SK-N-SH (cell line): Measurements from ENCODE around the gene FDX2. TPM values are rescaled to one million over a fixed set of nuclear protein-coding genes. Genes with fewer than 3 reads are reported as not detected.

ENCODE experiments used
- CTCF ChIA-PET: fragments of 300-600, 350-600 bp; formaldehyde crosslinking; extraction: SDS; loops from one replicate; lab custom pipeline; 2021; lab: Yijun Ruan, JAX
- POLR2A ChIA-PET: fragments of 350-600 bp; sonication (Branson Sonifier 250); formaldehyde crosslinking; extraction: SDS; loops from one replicate; lab custom pipeline; 2020; ENCODE audit warnings: antibody characterized with exemption, inconsistent platforms; lab: Yijun Ruan, JAX
- DNase-seq: peaks from one replicate; pipeline ENCODE4 v3.0.0; 2012
- H2AFZ ChIP-seq: fragments of 200-600 bp; sonication (generic); 2 replicates; pipeline ENCODE4 v1.8.1; 2016; ENCODE audit warnings: antibody characterized with exemption, mild to moderate bottlenecking, low read depth
- H3F3A ChIP-seq: fragments of 200-600 bp; sonication (generic); replicated peaks from 2 replicates; pipeline ENCODE3; 2016; ENCODE audit warnings: antibody characterized with exemption, mild to moderate bottlenecking; ENCODE audit not compliant: insufficient read depth
- H3K27ac ChIP-seq, 2 experiments: fragments of 200-500 bp in 1 of 2; fragments of 200-600 bp in 1 of 2; sonication (Bioruptor generic) in 1 of 2; sonication (generic), shearing (Covaris generic) in 1 of 2; 2 replicates each; pipeline versions ENCODE4 v1.5.1 to v1.6.1; 2014 to 2016; ENCODE audit warnings: low read depth in 2 of 2, inconsistent platforms in 1 of 2, low read length in 1 of 2, mild to moderate bottlenecking in 1 of 2, mixed read lengths in 1 of 2
- H3K27me3 ChIP-seq: fragments of 200-600 bp; sonication (generic), shearing (Covaris generic); 2 replicates; pipeline ENCODE4 v1.6.1; 2016; ENCODE audit warnings: mixed run types; ENCODE audit not compliant: insufficient read depth
- H3K36me3 ChIP-seq, 2 experiments: fragments of 200-500 bp in 1 of 2; fragments of 200-600 bp in 1 of 2; sonication (Bioruptor generic) in 1 of 2; sonication (generic) in 1 of 2; replicated peaks in 1 of 2; 2 replicates each; pipeline versions ENCODE3 to v1.5.1; 2014 to 2016; ENCODE audit warnings: low read length in 1 of 2, mild to moderate bottlenecking in 1 of 2; ENCODE audit not compliant: insufficient read depth in 2 of 2, control insufficient read depth in 1 of 2
- H3K4me1 ChIP-seq, 2 experiments: fragments of 200-500 bp in 1 of 2; fragments of 200-600 bp in 1 of 2; sonication (Bioruptor generic) in 1 of 2; sonication (generic), shearing (Covaris generic) in 1 of 2; 2 replicates each; pipeline versions ENCODE4 v1.5.1 to v1.6.1; 2014 to 2016; ENCODE audit warnings: low read depth in 1 of 2, low read length in 1 of 2, mixed run types in 1 of 2; ENCODE audit not compliant: insufficient read depth in 2 of 2, control insufficient read depth in 1 of 2
- H3K4me2 ChIP-seq: fragments of 200-600 bp; sonication (generic), shearing (Covaris generic); 2 replicates; pipeline ENCODE4 v1.6.1; 2017; ENCODE audit warnings: mixed run types
- H3K4me3 ChIP-seq, 2 experiments: fragments of 200-500 bp in 1 of 2; fragments of 200-600 bp in 1 of 2; sonication (Bioruptor generic) in 1 of 2; sonication (generic), shearing (Covaris generic) in 1 of 2; 2 replicates each; pipeline versions ENCODE4 v1.5.1 to v1.8.1; 2014 to 2016; ENCODE audit warnings: low read depth in 2 of 2, inconsistent platforms in 1 of 2, low read length in 1 of 2, mild to moderate bottlenecking in 1 of 2, mixed read lengths in 1 of 2, moderate library complexity in 1 of 2
- H3K79me2 ChIP-seq: fragments of 200-600 bp; sonication (generic); 2 replicates; pipeline ENCODE4 v1.8.1; 2017; ENCODE audit warnings: mild to moderate bottlenecking; ENCODE audit not compliant: insufficient read depth
- H3K9ac ChIP-seq: fragments of 200-600 bp; sonication (generic); 2 replicates; pipeline ENCODE4 v1.6.1; 2017; ENCODE audit warnings: mixed run types
- H3K9me2 ChIP-seq: fragments of 200-600 bp; sonication (generic); 2 replicates; pipeline ENCODE4 v1.6.1; 2017; ENCODE audit warnings: mixed run types
- H3K9me3 ChIP-seq: fragments of 200-600 bp; sonication (generic); 2 replicates; pipeline ENCODE4 v1.6.1; 2017; ENCODE audit warnings: mixed run types, mild to moderate bottlenecking, moderate library complexity
- H4K20me1 ChIP-seq: fragments of 200-600 bp; sonication (generic); 2 replicates; pipeline ENCODE4 v1.6.1; 2017; ENCODE audit warnings: mild to moderate bottlenecking, mixed run types; ENCODE audit not compliant: insufficient read depth
- CHD2 ChIP-seq: fragments of 150-350 bp; IDR thresholded peaks from 2 replicates; pipeline ENCODE4 v1.6.1; 2018; ENCODE audit warnings: low read length; ENCODE audit not compliant: partially characterized antibody
- ELF1 ChIP-seq: IDR thresholded peaks from 2 replicates; pipeline ENCODE4 v1.4.0; 2012
- EP300 ChIP-seq, 2 experiments: IDR thresholded peaks; 2 replicates each; pipeline versions ENCODE4 v1.4.0 to v1.6.1; 2012; ENCODE audit warnings: borderline replicate concordance in 1 of 2, low read depth in 1 of 2, low read length in 1 of 2
- EZH2phosphoT487 ChIP-seq: fragments of 200-600 bp; sonication (generic); IDR thresholded peaks from 2 replicates; pipeline ENCODE4 v1.6.1; 2017; ENCODE audit warnings: low read depth, mixed run types, mild to moderate bottlenecking, antibody characterized with exemption, moderate library complexity, borderline replicate concordance
- FOXJ3 ChIP-seq: sonication (generic); formaldehyde crosslinking; IDR thresholded peaks from 2 replicates; pipeline ENCODE4 v1.5.1; 2020; ENCODE audit warnings: mild to moderate bottlenecking, missing genetic modification reagents
- GABPA ChIP-seq: IDR thresholded peaks from 2 replicates; pipeline ENCODE4 v1.4.0; 2012; ENCODE audit warnings: low read depth, mild to moderate bottlenecking
- GATA2 ChIP-seq: sonication (generic); formaldehyde crosslinking; IDR thresholded peaks from 2 replicates; pipeline ENCODE4 v1.5.0; 2020; ENCODE audit warnings: mild to moderate bottlenecking, missing genetic modification reagents
- JUND ChIP-seq: IDR thresholded peaks from 2 replicates; pipeline ENCODE4 v1.4.0; 2012
- MEF2A ChIP-seq: IDR thresholded peaks from 2 replicates; pipeline ENCODE4 v1.4.0; 2012; ENCODE audit warnings: low read depth, borderline replicate concordance
- MXI1 ChIP-seq: IDR thresholded peaks from 2 replicates; pipeline ENCODE4 v1.6.1; 2012; ENCODE audit warnings: mild to moderate bottlenecking, low read depth, low read length, improper control_type of control experiment
- NRF1 ChIP-seq: IDR thresholded peaks from 2 replicates; pipeline ENCODE4 v1.6.1; 2012; ENCODE audit warnings: low read depth, mild to moderate bottlenecking, low read length
- POLR2AphosphoS5 ChIP-seq: IDR thresholded peaks from 2 replicates; pipeline ENCODE4 v1.6.1; 2012; ENCODE audit warnings: low read depth, low read length
- RFX5 ChIP-seq: IDR thresholded peaks from 2 replicates; pipeline ENCODE4 v1.6.1; 2012; ENCODE audit warnings: mild to moderate bottlenecking, improper control_type of control experiment, low read length
- SIN3A ChIP-seq: IDR thresholded peaks from 2 replicates; pipeline ENCODE4 v1.6.1; 2012; ENCODE audit warnings: low read depth, mild to moderate bottlenecking, low read length, moderate library complexity, borderline replicate concordance
- TAF1 ChIP-seq: IDR thresholded peaks from 2 replicates; pipeline ENCODE4 v1.6.1; 2012; ENCODE audit warnings: low read depth, mild to moderate bottlenecking, low read length, moderate library complexity, borderline replicate concordance
- TCF12 ChIP-seq: IDR thresholded peaks from 2 replicates; pipeline ENCODE4 v1.4.0; 2012
- TEAD4 ChIP-seq: IDR thresholded peaks from 2 replicates; pipeline ENCODE4 v1.4.0; 2012; ENCODE audit warnings: mild to moderate bottlenecking, borderline replicate concordance; ENCODE audit not compliant: insufficient read depth
- YY1 ChIP-seq: IDR thresholded peaks from 2 replicates; pipeline ENCODE4 v1.4.0; 2012; ENCODE audit warnings: low read depth, mild to moderate bottlenecking
- WGBS: methylation state at CpG from one replicate; pipeline ENCODE4 v1.1.6; 2017; ENCODE audit warnings: low lambda C conversion rate; 5-methylcytosine and 5-hydroxymethylcytosine counted together
- polyA plus RNA-seq, 3 experiments: library from polyadenylated mRNA; depleted of rRNA; stranded (reverse); fragments of >200 nt; gene quantifications; 2 replicates each; pipeline ENCODE4 v1.2.3, GENCODE V29; 2012
- TF ChIP-seq, protein P1 (sequence below): IDR thresholded peaks from 2 replicates; pipeline ENCODE4; 2012
- TF ChIP-seq, protein P2 (sequence below): fragments of 150-350 bp; IDR thresholded peaks from 2 replicates; pipeline ENCODE4 v1.6.1; 2017; ENCODE audit warnings: antibody characterized with exemption, low read length, low read depth, borderline replicate concordance
- TF ChIP-seq, protein P3 (sequence below): IDR thresholded peaks from 2 replicates; pipeline ENCODE4 v1.4.0; 2012; ENCODE audit warnings: low read depth, borderline replicate concordance

The FDX2 gene
- polyA plus RNA-seq, 1 of the 3 experiments (the other 2 are of a cell fraction): 45.8 TPM

DNA sequence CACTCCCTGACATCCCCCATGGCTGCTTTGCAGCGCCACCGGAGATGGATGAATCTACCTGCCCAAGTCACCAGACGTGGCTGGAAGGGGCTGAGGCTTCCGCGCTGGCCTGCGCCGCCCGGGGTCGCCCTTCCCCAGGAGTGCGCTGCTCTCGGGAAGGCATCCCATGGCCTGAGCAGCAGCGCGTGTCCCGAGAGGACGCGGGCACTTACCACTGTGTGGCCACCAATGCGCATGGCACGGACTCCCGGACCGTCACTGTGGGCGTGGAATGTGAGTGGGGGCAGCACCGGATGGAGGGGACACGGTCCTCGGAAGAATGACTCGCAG lies 21.5 kb downstream of the FDX2 start:
- Histone ChIP-seq H4K20me1 (no peaks in the 10 kb centered on the region), H3K9ac (no peak overlapping the region), H3K4me1 (peaks cover 0 to 32% of the 10 kb centered on the region in 2 experiments; a peak in 1 of 4 replicates), H3K36me3 (no peaks in the 10 kb centered on the region), H3K27ac (no peak overlapping the region), H3K4me3 (no peak overlapping the region), H3K79me2 (no peaks in the 10 kb centered on the region), H3K9me2 (no peaks in the 10 kb centered on the region), H3K4me2 (no peak overlapping the region), H2AFZ (no peak overlapping the region), H3K9me3 (no peaks in the 10 kb centered on the region), H3K27me3 (no peaks in the 10 kb centered on the region), H3F3A (no peaks in the 10 kb centered on the region)
- WGBS: 47% methylated on average over 8 of the region's 25 CpGs
- CTCF ChIA-PET: interaction anchor here (0.8 to 0.9 kb wide), 2 partner anchors 16 to 122 kb away, joined by 3 to 4 read pairs; partner anchors contain the start of gene ZGLP1
- no peak for TF ChIP-seq GABPA
- no peak for TF ChIP-seq MEF2A
- TF ChIP-seq POLR2AphosphoS5: no peak
- TF ChIP-seq SIN3A: no peak
- no peak for TF ChIP-seq EP300 (IDR thresholded peaks at IDR 0.05; ENCODE audit: borderline replicate concordance in 1 of 2, low read depth in 1 of 2, low read length in 1 of 2)
- no peak for TF ChIP-seq MXI1
- no peak for TF ChIP-seq EZH2phosphoT487
- DNase-seq: no peak
- POLR2A ChIA-PET: no interaction called here

DNA sequence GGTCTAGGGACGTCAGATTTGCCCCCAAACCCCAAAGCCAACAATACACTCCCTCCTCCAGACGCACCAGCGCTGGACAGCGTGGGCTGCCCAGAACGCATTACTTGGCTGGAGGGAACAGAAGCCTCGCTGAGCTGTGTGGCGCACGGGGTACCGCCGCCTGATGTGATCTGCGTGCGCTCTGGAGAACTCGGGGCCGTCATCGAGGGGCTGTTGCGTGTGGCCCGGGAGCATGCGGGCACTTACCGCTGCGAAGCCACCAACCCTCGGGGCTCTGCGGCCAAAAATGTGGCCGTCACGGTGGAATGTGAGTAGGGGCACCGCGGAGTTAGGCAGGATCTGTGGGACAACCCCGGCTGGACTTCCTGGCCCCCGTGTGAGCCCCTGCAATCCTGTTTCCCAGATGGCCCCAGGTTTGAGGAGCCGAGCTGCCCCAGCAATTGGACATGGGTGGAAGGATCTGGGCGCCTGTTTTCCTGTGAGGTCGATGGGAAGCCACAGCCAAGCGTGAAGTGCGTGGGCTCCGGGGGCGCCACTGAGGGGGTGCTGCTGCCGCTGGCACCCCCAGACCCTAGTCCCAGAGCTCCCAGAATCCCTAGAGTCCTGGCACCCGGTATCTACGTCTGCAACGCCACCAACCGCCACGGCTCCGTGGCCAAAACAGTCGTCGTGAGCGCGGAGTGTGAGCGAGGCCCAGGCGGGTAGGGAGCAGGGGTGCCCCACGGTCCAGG lies 22.0 kb downstream of the FDX2 start:
- H3K9me2 ChIP-seq: no peaks in the 10 kb centered on the region
- H4K20me1 ChIP-seq: no peaks in the 10 kb centered on the region
- no peaks in the 10 kb centered on the region for H3K79me2 ChIP-seq
- 58% methylated on average over 29 of the region's 49 CpGs for WGBS
- ChIA-PET POLR2A (interaction anchor here (0.7 kb wide), 1 partner anchor 68 kb away, joined by 3 read pairs; no protein-coding TSS in a partner anchor), CTCF (interaction anchor here (0.8 to 2.9 kb wide), 3 partner anchors 16 to 123 kb away, joined by 3 to 21 read pairs (median 4); partner anchors contain the start of genes ICAM1 and ZGLP1)
- H3K4me2 ChIP-seq: no peak overlapping the region
- no peak for DNase-seq
- H3F3A ChIP-seq: no peaks in the 10 kb centered on the region
- no peaks in the 10 kb centered on the region for H3K9me3 ChIP-seq
- no peaks in the 10 kb centered on the region for H3K36me3 ChIP-seq
- no peaks in the 10 kb centered on the region; the same call in 1 of the 2 replicates for H3K27me3 ChIP-seq
- no peak overlapping the region for H3K27ac ChIP-seq
- TF ChIP-seq EP300 (IDR thresholded peaks at IDR 0.05; ENCODE audit: borderline replicate concordance in 1 of 2, low read depth in 1 of 2, low read length in 1 of 2) (no peak), YY1 (no peak), TEAD4 (no peak), CHD2 (no peak), MXI1 (no peak), FOXJ3 (no peak), ELF1 (no peak), RFX5 (no peak), TAF1 (no peak), GATA2 (CRISPR knock-in tag) (no peak), GABPA (no peak), TCF12 (no peak), JUND (no peak), EZH2phosphoT487 (no peak), NRF1 (no peak)
- TF ChIP-seq, protein P1, sequence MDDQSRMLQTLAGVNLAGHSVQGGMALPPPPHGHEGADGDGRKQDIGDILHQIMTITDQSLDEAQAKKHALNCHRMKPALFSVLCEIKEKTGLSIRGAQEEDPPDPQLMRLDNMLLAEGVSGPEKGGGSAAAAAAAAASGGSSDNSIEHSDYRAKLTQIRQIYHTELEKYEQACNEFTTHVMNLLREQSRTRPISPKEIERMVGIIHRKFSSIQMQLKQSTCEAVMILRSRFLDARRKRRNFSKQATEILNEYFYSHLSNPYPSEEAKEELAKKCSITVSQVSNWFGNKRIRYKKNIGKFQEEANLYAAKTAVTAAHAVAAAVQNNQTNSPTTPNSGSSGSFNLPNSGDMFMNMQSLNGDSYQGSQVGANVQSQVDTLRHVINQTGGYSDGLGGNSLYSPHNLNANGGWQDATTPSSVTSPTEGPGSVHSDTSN: no peak
- TF ChIP-seq, protein P2, sequence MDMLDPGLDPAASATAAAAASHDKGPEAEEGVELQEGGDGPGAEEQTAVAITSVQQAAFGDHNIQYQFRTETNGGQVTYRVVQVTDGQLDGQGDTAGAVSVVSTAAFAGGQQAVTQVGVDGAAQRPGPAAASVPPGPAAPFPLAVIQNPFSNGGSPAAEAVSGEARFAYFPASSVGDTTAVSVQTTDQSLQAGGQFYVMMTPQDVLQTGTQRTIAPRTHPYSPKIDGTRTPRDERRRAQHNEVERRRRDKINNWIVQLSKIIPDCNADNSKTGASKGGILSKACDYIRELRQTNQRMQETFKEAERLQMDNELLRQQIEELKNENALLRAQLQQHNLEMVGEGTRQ: no peak
- TF ChIP-seq, protein P3, sequence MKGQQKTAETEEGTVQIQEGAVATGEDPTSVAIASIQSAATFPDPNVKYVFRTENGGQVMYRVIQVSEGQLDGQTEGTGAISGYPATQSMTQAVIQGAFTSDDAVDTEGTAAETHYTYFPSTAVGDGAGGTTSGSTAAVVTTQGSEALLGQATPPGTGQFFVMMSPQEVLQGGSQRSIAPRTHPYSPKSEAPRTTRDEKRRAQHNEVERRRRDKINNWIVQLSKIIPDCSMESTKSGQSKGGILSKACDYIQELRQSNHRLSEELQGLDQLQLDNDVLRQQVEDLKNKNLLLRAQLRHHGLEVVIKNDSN: no peak
- H2AFZ ChIP-seq: no peak overlapping the region
- H3K9ac ChIP-seq: no peak overlapping the region
- H3K4me1 ChIP-seq: peaks cover 0 to 37% of the 10 kb centered on the region in 2 experiments; a peak in 1 of 4 replicates
- no peak overlapping the region; a peak in 1 of 4 replicates for H3K4me3 ChIP-seq
